HL-60 (cell line): ENCODE results near the gene DPP4.

Experiments used
- DNase-seq, 2 experiments: peaks; one replicate each; pipeline ENCODE4 v3.0.0-alpha.2; 2010 to 2020; ENCODE audit warnings: low read depth in 1 of 2, low spot score in 1 of 2
- H3K27ac ChIP-seq: fragments of 250-450 bp; sonication (Bioruptor Pico); replicated peaks from 2 replicates; pipeline ENCODE4 v1.5.1; 2020; ENCODE audit warnings: mild to moderate bottlenecking, moderate library complexity
- H3K27me3 ChIP-seq: fragments of 250-450 bp; sonication (Bioruptor Pico); 2 replicates; pipeline ENCODE4 v1.5.1; 2021; ENCODE audit warnings: mild to moderate bottlenecking, moderate library complexity; ENCODE audit not compliant: insufficient read depth, poor library complexity, severe bottlenecking
- H3K4me3 ChIP-seq: replicated peaks from 2 replicates; pipeline ENCODE4 v1.5.1; 2011; ENCODE audit warnings: mild to moderate bottlenecking, control low read depth, low read length; ENCODE audit not compliant: insufficient read depth
- GABPA ChIP-seq: IDR thresholded peaks from 2 replicates; pipeline ENCODE4 v1.6.1; 2012; ENCODE audit warnings: low read depth
- POLR2AphosphoS5 ChIP-seq: IDR thresholded peaks from 2 replicates; pipeline ENCODE4 v1.6.1; 2012; ENCODE audit warnings: low read depth
- REST ChIP-seq: IDR thresholded peaks from 2 replicates; pipeline ENCODE4 v1.6.1; 2012; ENCODE audit warnings: low read depth; ENCODE audit not compliant: insufficient replicate concordance
- SPI1 ChIP-seq: IDR thresholded peaks from 2 replicates; pipeline ENCODE4 v1.6.1; 2012; ENCODE audit warnings: low read depth, mild to moderate bottlenecking, borderline replicate concordance
- TF ChIP-seq, protein P1 (sequence below): IDR thresholded peaks from one replicate; pipeline ENCODE4 v1.5.1; 2011; ENCODE audit warnings: low read length, control low read depth, inconsistent platforms; ENCODE audit not compliant: insufficient read depth

Gene DPP4

DNA sequence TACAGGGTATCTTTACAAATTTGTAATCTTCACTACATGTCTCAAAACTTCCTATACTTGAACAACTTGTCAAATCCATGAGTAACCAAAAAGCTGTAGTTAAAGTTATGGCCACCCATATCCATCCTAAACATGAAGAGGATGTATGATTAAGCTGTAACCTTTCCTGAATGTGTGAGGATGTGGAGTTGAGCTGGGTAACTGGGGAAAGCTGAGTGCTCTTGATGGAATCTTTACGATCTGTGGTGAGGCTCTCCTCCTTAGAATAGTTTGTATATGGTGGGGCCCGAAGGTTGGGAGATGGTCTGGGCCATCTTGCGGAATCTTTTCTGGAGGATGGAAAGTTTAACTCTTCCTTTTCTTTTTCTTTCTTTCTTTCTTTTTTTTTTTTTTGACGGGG, 29.4 kb downstream of the DPP4 start:
- Histone ChIP-seq H3K4me3 (no peak overlapping the region), H3K27ac (no peak overlapping the region), H3K27me3 (peaks cover 3% of the 10 kb centered on the region)
- DNase-seq, result no peak
- TF ChIP-seq, protein P1, sequence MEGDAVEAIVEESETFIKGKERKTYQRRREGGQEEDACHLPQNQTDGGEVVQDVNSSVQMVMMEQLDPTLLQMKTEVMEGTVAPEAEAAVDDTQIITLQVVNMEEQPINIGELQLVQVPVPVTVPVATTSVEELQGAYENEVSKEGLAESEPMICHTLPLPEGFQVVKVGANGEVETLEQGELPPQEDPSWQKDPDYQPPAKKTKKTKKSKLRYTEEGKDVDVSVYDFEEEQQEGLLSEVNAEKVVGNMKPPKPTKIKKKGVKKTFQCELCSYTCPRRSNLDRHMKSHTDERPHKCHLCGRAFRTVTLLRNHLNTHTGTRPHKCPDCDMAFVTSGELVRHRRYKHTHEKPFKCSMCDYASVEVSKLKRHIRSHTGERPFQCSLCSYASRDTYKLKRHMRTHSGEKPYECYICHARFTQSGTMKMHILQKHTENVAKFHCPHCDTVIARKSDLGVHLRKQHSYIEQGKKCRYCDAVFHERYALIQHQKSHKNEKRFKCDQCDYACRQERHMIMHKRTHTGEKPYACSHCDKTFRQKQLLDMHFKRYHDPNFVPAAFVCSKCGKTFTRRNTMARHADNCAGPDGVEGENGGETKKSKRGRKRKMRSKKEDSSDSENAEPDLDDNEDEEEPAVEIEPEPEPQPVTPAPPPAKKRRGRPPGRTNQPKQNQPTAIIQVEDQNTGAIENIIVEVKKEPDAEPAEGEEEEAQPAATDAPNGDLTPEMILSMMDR, result no peak
- TF ChIP-seq REST, result no peak
- no peak for TF ChIP-seq GABPA
- TF ChIP-seq POLR2AphosphoS5, result no peak
- no peak for TF ChIP-seq SPI1

- no peak for DNase-seq
Measured at GRCh38 chr2:162043132-162043531, 30.9 kb downstream of the DPP4 start.

GRCh38 chr2:162041485-162041884, 32.5 kb downstream of the DPP4 start:
- TF ChIP-seq GABPA (no peak), SPI1 (no peak), POLR2AphosphoS5 (no peak), REST (no peak)
- TF ChIP-seq, protein P1, result no peak
- DNase-seq, result no peak
- H3K4me3 ChIP-seq, result no peak overlapping the region
- peaks cover 3% of the 10 kb centered on the region for H3K27me3 ChIP-seq
- no peak overlapping the region for H3K27ac ChIP-seq

More at GRCh38 chr2:162043132-162043531, 30.9 kb downstream of the DPP4 start:
- H3K27ac ChIP-seq, result no peak overlapping the region
- peaks cover 3% of the 10 kb centered on the region for H3K27me3 ChIP-seq
- no peak overlapping the region for H3K4me3 ChIP-seq
- no peak for TF ChIP-seq REST
- no peak for TF ChIP-seq GABPA
- no peak for TF ChIP-seq SPI1
- TF ChIP-seq, protein P1, result no peak
- TF ChIP-seq POLR2AphosphoS5, result no peak
